Colonic mucosa (tissue), 4 donors: ENCODE measurements around the gene NAPEPLD. TPM values are rescaled to one million over a fixed set of nuclear protein-coding genes. Genes with fewer than 3 reads are reported as not detected.
A peak's percentile ranks its signal among the peaks of the same experiment; 100 is the strongest.
"Not testable (repeated sequence)": the region's sequence is repeated elsewhere in the genome, so short reads cannot be mapped to it uniquely, and the experiment has no call there.

Source experiments
- DNase-seq: peaks from one replicate; pipeline ENCODE4 v3.0.0-alpha.2; 2020
- H3K27ac ChIP-seq: fragments of 200-600 bp; one replicate; pipeline ENCODE4 v1.8.0; 2021
- H3K27me3 ChIP-seq: fragments of 200-600 bp; one replicate; pipeline ENCODE4 v1.8.0; 2021
- H3K36me3 ChIP-seq: fragments of 200-600 bp; one replicate; pipeline ENCODE4 v1.8.0; 2021
- H3K4me1 ChIP-seq: fragments of 200-600 bp; one replicate; pipeline ENCODE4 v1.8.0; 2021; ENCODE audit warnings: mild to moderate bottlenecking
- H3K4me3 ChIP-seq: fragments of 200-600 bp; one replicate; pipeline ENCODE4 v1.8.0; 2021
- H3K9ac ChIP-seq, 2 donors: one replicate each; pipeline ENCODE4 v1.7.0; 2013; ENCODE audit warnings: control low read depth in 2 of 2, low read depth in 2 of 2, low read length in 2 of 2
- H3K9me3 ChIP-seq: fragments of 200-600 bp; one replicate; pipeline ENCODE4 v1.8.0; 2021
- CTCF ChIP-seq: fragments of 200-600 bp; IDR thresholded peaks from one replicate; pipeline ENCODE4 v1.8.0; 2022; ENCODE audit warnings: antibody characterized with exemption, mild to moderate bottlenecking
- intact Hi-C: fragments of 100-400 bp; cut with DNase I; formaldehyde crosslinking; loops from one replicate; pipeline ENCODE4 v1.14.1; 2022
- total RNA-seq, 2 donors: library from RNA; stranded (reverse); fragmentation: NEBNext Ultra II Directional in 1 of 2; extraction: Animal tissue kit (Norgen Biotek cat#: 25700) in 1 of 2; gene quantifications; one replicate each; pipeline ENCODE4 v1.2.1, GENCODE V29; 2021
- donor health status: healthy.
- donor health status: DM: no; HTN: no; CAD: no.
- donor health status: DM: no; HTN: no; CAD: no.

Gene NAPEPLD
- total RNA-seq, 2 donors from 2014 or later: 61.4 to 64.6 TPM

GRCh38 chr7:103065667-103066066 is 83.2 kb downstream of the NAPEPLD start:
- no peaks in the 10 kb centered on the region for H3K4me1 ChIP-seq
- intact Hi-C loops: no loop called here

GRCh38 chr7:103063895-103064294 is 85.0 kb downstream of the NAPEPLD start:
- Histone ChIP-seq H3K4me3 (no peak overlapping the region), H3K27me3 (no peaks in the 10 kb centered on the region), H3K27ac (no peak overlapping the region), H3K9me3 (no peaks in the 10 kb centered on the region), H3K9ac (no peak overlapping the region), H3K4me1 (no peaks in the 10 kb centered on the region), H3K36me3 (no peaks in the 10 kb centered on the region)
- no peak for DNase-seq
- no peak for TF ChIP-seq CTCF
- intact Hi-C loops: loop anchor here (5.0 kb wide), 1 partner anchor 307 kb away; no protein-coding TSS in a partner anchor

More at GRCh38 chr7:103065667-103066066, 83.2 kb downstream of the NAPEPLD start:
- Histone ChIP-seq H3K27ac (no peak overlapping the region), H3K27me3 (no peaks in the 10 kb centered on the region), H3K9ac (no peak overlapping the region), H3K4me3 (no peak overlapping the region), H3K9me3 (no peaks in the 10 kb centered on the region), H3K36me3 (no peaks in the 10 kb centered on the region)
- DNase-seq: peak; percentile 38
- TF ChIP-seq CTCF: no peak

- Histone ChIP-seq H3K4me1 (no peaks in the 10 kb centered on the region), H3K4me3 (no peak overlapping the region), H3K9ac (no peak overlapping the region), H3K36me3 (no peaks in the 10 kb centered on the region), H3K27ac (no peak overlapping the region), H3K9me3 (no peaks in the 10 kb centered on the region), H3K27me3 (no peaks in the 10 kb centered on the region)
- intact Hi-C loops: no loop called here
- TF ChIP-seq CTCF: no peak
- DNase-seq: no peak
These were observed 89.4 kb downstream of the NAPEPLD start for GRCh38 chr7:103059471-103059870.

GRCh38 chr7:103058122-103058521 is 90.8 kb downstream of the NAPEPLD start:
- intact Hi-C loops: no loop called here
- Histone ChIP-seq H3K4me3 (no peak overlapping the region), H3K27ac (no peak overlapping the region), H3K9ac (no peak overlapping the region), H3K4me1 (no peaks in the 10 kb centered on the region), H3K36me3 (no peaks in the 10 kb centered on the region), H3K27me3 (no peaks in the 10 kb centered on the region), H3K9me3 (no peaks in the 10 kb centered on the region)
- DNase-seq: no peak
- no peak for TF ChIP-seq CTCF

GRCh38 chr7:103056006-103056405 is 92.9 kb downstream of the NAPEPLD start:
- H3K4me1 ChIP-seq, H3K36me3 ChIP-seq, H3K4me3 ChIP-seq, H3K27me3 ChIP-seq, H3K27ac ChIP-seq, DNase-seq, intact Hi-C loops, H3K9me3 ChIP-seq, H3K9ac ChIP-seq: not testable (repeated sequence)

- intact Hi-C loops: no loop called here
- TF ChIP-seq CTCF: no peak
- H3K36me3 ChIP-seq: no peaks in the 10 kb centered on the region
- no peak overlapping the region for H3K9ac ChIP-seq
- DNase-seq: no peak
- no peak overlapping the region for H3K4me3 ChIP-seq
- no peaks in the 10 kb centered on the region for H3K4me1 ChIP-seq
- no peak overlapping the region for H3K27ac ChIP-seq
- H3K27me3 ChIP-seq: no peaks in the 10 kb centered on the region
- H3K9me3 ChIP-seq: no peaks in the 10 kb centered on the region
These were observed 97.4 kb downstream of the NAPEPLD start for GRCh38 chr7:103051519-103051918.

Other genes starting within 250 kb of the NAPEPLD start
- gene LRRC17, start 236.1 kb downstream of the NAPEPLD start, total RNA-seq: 1 to 10 TPM in 1 of 2 donors, under 1 TPM in 1; 0.91 to 1.1 TPM
- under 1 TPM; 0.17 to 0.64 TPM for gene FBXL13, start 74.3 kb downstream of the NAPEPLD start, total RNA-seq
- gene ARMC10, start 74.0 kb downstream of the NAPEPLD start, total RNA-seq: 10 to 100 TPM; 39.6 to 40.4 TPM
- gene PMPCB, start 148.3 kb upstream of the NAPEPLD start, total RNA-seq: 10 to 100 TPM; 56.4 to 80.5 TPM
- 10 to 100 TPM; 21.7 to 25.1 TPM for gene DNAJC2, start 195.7 kb upstream of the NAPEPLD start, total RNA-seq
- 100 to 1,000 TPM in 1 of 2 donors, 10 to 100 TPM in 1; 75.6 to 109 TPM for gene PSMC2, start 198.5 kb upstream of the NAPEPLD start, total RNA-seq